GM19193 (cell line): ENCODE data around the gene MAP4K3.

Experiments
- POLR2A ChIP-seq: IDR thresholded peaks from 4 replicates; pipeline ENCODE4 v1.6.1; 2011; ENCODE audit not compliant: insufficient read depth, insufficient read length; ENCODE audit errors: extremely low read depth

The MAP4K3 gene

GRCh38 chr2:39227628-39228412, 209.3 kb downstream of the MAP4K3 start:
- no peak for TF ChIP-seq POLR2A

GRCh38 chr2:39225567-39225966, 211.5 kb downstream of the MAP4K3 start:
- TF ChIP-seq POLR2A, result no peak

- TF ChIP-seq POLR2A, result no peak
Measured at GRCh38 chr2:39223909-39224308, 213.2 kb downstream of the MAP4K3 start.

GRCh38 chr2:39221459-39221858, 215.6 kb downstream of the MAP4K3 start:
- TF ChIP-seq POLR2A, result no peak

- TF ChIP-seq POLR2A, result no peak
Measured at GRCh38 chr2:39220136-39220535, 216.9 kb downstream of the MAP4K3 start.

GRCh38 chr2:39218391-39218790, 218.7 kb downstream of the MAP4K3 start:
- TF ChIP-seq POLR2A, result no peak

GRCh38 chr2:39217192-39217550, 219.9 kb downstream of the MAP4K3 start:
- no peak for TF ChIP-seq POLR2A

- no peak for TF ChIP-seq POLR2A
Measured at GRCh38 chr2:39216346-39217191, 220.5 kb downstream of the MAP4K3 start.

- no peak for TF ChIP-seq POLR2A
Measured at GRCh38 chr2:39215545-39215944, 221.5 kb downstream of the MAP4K3 start.

GRCh38 chr2:39213015-39213414, 224.1 kb downstream of the MAP4K3 start:
- TF ChIP-seq POLR2A, result no peak

GRCh38 chr2:39210846-39211245, 226.2 kb downstream of the MAP4K3 start:
- no peak for TF ChIP-seq POLR2A

- TF ChIP-seq POLR2A, result no peak
Measured at GRCh38 chr2:39203382-39203781, 233.7 kb downstream of the MAP4K3 start.

GRCh38 chr2:39202639-39203369, 234.3 kb downstream of the MAP4K3 start:
- no peak for TF ChIP-seq POLR2A
